MM.1S (cell line): ENCODE results near the gene TCF3.

Experiments used
- CTCF ChIP-seq: fragments of 300-600 bp; sonication (generic); IDR thresholded peaks from 2 replicates; pipeline ENCODE4 v1.5.1; 2016; ENCODE audit warnings: antibody characterized with exemption, low read length, mixed read lengths
- EZH2phosphoT487 ChIP-seq: fragments of 300-600 bp; sonication (generic); IDR thresholded peaks from 2 replicates; pipeline ENCODE4 v1.6.1; 2018; ENCODE audit warnings: antibody characterized with exemption, low read length

- TF ChIP-seq CTCF (no peak), EZH2phosphoT487 (no peak)
These were observed 82.4 kb downstream of the TCF3 start for GRCh38 chr19:1569997-1570396.
